Thyroid gland (tissue), 4 donors: ENCODE results near the gene ATP2A1.

Source experiments
- CTCF ChIP-seq, 6 experiments: fragments of 200-600 bp in 3 of 6; fragments of 450-650 bp in 3 of 6; sonication (generic) in 3 of 6; IDR thresholded peaks; one replicate each; pipeline ENCODE4 v1.5.1; 2016 to 2019; ENCODE audit warnings: antibody characterized with exemption in 6 of 6, mild to moderate bottlenecking in 2 of 6, inconsistent platforms in 1 of 6, moderate library complexity in 1 of 6
- POLR2A ChIP-seq, 2 donors: fragments of 450-650 bp; IDR thresholded peaks; one replicate each; pipeline ENCODE4 v1.6.1; 2017; ENCODE audit warnings: antibody characterized with exemption in 2 of 2, mild to moderate bottlenecking in 2 of 2, moderate library complexity in 1 of 2

- TF ChIP-seq CTCF (IDR thresholded peaks at IDR 0.05), result no peak
- TF ChIP-seq POLR2A (IDR thresholded peaks at IDR 0.05), result no peak
These were observed 27.6 kb downstream of the ATP2A1 start for GRCh38 chr16:28905800-28906372.
